Measurements from ENCODE around the gene MEGF11. TPM values are rescaled to one million over a fixed set of nuclear protein-coding genes. Genes with fewer than 3 reads are reported as not detected.

MEGF11 gene
- total RNA-seq, 1 donor from 2014 or later, result 0.06 TPM

GRCh38 chr15:66018488-66018797, 235.1 kb downstream of the MEGF11 start:
- peak overlapping the region; percentile 15 for H3K27ac Mint-ChIP-seq

GRCh38 chr15:66017792-66018487, 235.6 kb downstream of the MEGF11 start:
- Histone ChIP-seq H3K4me3 (no peak overlapping the region), H3K36me3 (no peaks in the 10 kb centered on the region), H2AFZ (replicated peaks) (no peak overlapping the region), H3F3A (ENCODE audit: low read depth) (peaks cover 3% of the 10 kb centered on the region), H3K79me2 (ENCODE audit: low read depth) (no peaks in the 10 kb centered on the region), H3K27me3 (no peaks in the 10 kb centered on the region), H3K9ac (no peak overlapping the region), H3K4me1 (peaks cover 12% of the 10 kb centered on the region), H4K20me1 (ENCODE audit: low read depth) (no peaks in the 10 kb centered on the region), H3K4me2 (no peak overlapping the region), H3K9me3 (ENCODE audit: low read depth) (no peaks in the 10 kb centered on the region), H3K27ac (no peak overlapping the region)
- Mint-ChIP-seq H3K4me1 (peaks cover 13% of the 10 kb centered on the region), H3K36me3 (no peaks in the 10 kb centered on the region), H3K27ac (peak overlapping the region; percentile 15), H3K27me3 (ENCODE audit: insufficient read depth, low read depth) (peaks cover 6% of the 10 kb centered on the region), H3K9me3 (peaks cover 6% of the 10 kb centered on the region), H3K4me3 (no peak overlapping the region)
- no peak for TF ChIP-seq EZH2phosphoT487 (IDR thresholded peaks at IDR 0.05)
- no peak for TF ChIP-seq CTCF (IDR thresholded peaks at IDR 0.05)
- no peak for TF ChIP-seq EZH2 (IDR thresholded peaks at IDR 0.05)
- DNase-seq (ENCODE audit: low spot score), result no peak

More at GRCh38 chr15:66018488-66018797, 235.1 kb downstream of the MEGF11 start:
- H3K4me3 Mint-ChIP-seq, result no peak overlapping the region
- no peak for TF ChIP-seq EZH2 (IDR thresholded peaks at IDR 0.05)
- TF ChIP-seq EZH2phosphoT487 (IDR thresholded peaks at IDR 0.05), result no peak
- no peak for TF ChIP-seq CTCF (IDR thresholded peaks at IDR 0.05)
- Histone ChIP-seq H3K4me3 (no peak overlapping the region), H4K20me1 (ENCODE audit: low read depth) (no peaks in the 10 kb centered on the region), H3K79me2 (ENCODE audit: low read depth) (no peaks in the 10 kb centered on the region), H3K4me1 (peaks cover 17% of the 10 kb centered on the region), H3K36me3 (no peaks in the 10 kb centered on the region), H3K4me2 (no peak overlapping the region), H3K9me3 (ENCODE audit: low read depth) (no peaks in the 10 kb centered on the region), H2AFZ (replicated peaks) (no peak overlapping the region), H3K27ac (no peak overlapping the region), H3K27me3 (no peaks in the 10 kb centered on the region), H3F3A (ENCODE audit: low read depth) (peaks cover 7% of the 10 kb centered on the region), H3K9ac (no peak overlapping the region)
- no peak for DNase-seq (ENCODE audit: low spot score)
- H3K9me3 Mint-ChIP-seq, result peaks cover 6% of the 10 kb centered on the region
- peaks cover 6% of the 10 kb centered on the region for H3K27me3 Mint-ChIP-seq (ENCODE audit: insufficient read depth, low read depth)
- H3K4me1 Mint-ChIP-seq, result peaks cover 17% of the 10 kb centered on the region
- no peaks in the 10 kb centered on the region for H3K36me3 Mint-ChIP-seq

- Histone ChIP-seq H4K20me1 (ENCODE audit: low read depth) (no peaks in the 10 kb centered on the region), H3K79me2 (ENCODE audit: low read depth) (no peaks in the 10 kb centered on the region), H3K9ac (no peak overlapping the region), H3K4me1 (peaks cover 11% of the 10 kb centered on the region), H3K36me3 (no peaks in the 10 kb centered on the region), H3K4me2 (no peak overlapping the region), H3K4me3 (no peak overlapping the region), H3K27ac (no peak overlapping the region), H3F3A (ENCODE audit: low read depth) (peaks cover 3% of the 10 kb centered on the region), H2AFZ (replicated peaks) (no peak overlapping the region), H3K9me3 (ENCODE audit: low read depth) (no peaks in the 10 kb centered on the region), H3K27me3 (no peaks in the 10 kb centered on the region)
- Mint-ChIP-seq H3K36me3 (no peaks in the 10 kb centered on the region), H3K4me3 (no peak overlapping the region), H3K4me1 (peaks cover 13% of the 10 kb centered on the region), H3K9me3 (peaks cover 6% of the 10 kb centered on the region), H3K27me3 (ENCODE audit: insufficient read depth, low read depth) (peaks cover 6% of the 10 kb centered on the region), H3K27ac (no peak overlapping the region)
- DNase-seq (ENCODE audit: low spot score), result no peak
- TF ChIP-seq EZH2 (IDR thresholded peaks at IDR 0.05), result no peak
- no peak for TF ChIP-seq EZH2phosphoT487 (IDR thresholded peaks at IDR 0.05)
- TF ChIP-seq CTCF (IDR thresholded peaks at IDR 0.05), result no peak
Observed at GRCh38 chr15:66017000-66017399, 236.6 kb downstream of the MEGF11 start.

Measured in neural progenitor cell (in vitro differentiated cells).